ENCODE measurements around the gene DECR2. TPM values are rescaled to one million over a fixed set of nuclear protein-coding genes. Genes with fewer than 3 reads are reported as not detected.

DECR2 gene
- total and polyA plus RNA-seq, 2 experiments from 2014 or later = 54.5 to 80.5 TPM

DNA sequence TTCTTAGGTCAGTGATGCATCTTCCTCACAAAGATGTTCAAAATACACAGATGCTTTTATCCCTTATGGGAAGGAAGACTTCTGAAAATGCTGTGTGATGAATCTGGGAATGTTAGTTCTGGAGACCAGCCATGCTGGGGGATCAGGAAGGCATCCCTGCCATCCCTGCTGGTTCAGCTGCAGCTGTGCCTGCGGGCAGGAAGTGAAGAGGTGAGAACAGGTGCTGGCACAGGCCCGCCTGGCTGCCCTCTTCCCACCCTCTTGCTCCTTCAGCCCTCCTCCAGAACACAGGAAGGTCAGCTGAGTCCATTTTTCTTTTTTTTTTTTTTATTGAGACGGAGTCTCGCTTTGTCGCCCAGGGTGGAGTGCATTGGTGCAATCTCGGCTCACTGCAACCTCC, 38.9 kb downstream of the DECR2 start:
- no peak overlapping the region for H2AFZ ChIP-seq
- TF ChIP-seq EZH2 (IDR thresholded peaks at IDR 0.05; ENCODE audit: borderline replicate concordance) (no peak), EZH2phosphoT487 (IDR thresholded peaks at IDR 0.05; ENCODE audit: low read depth, severe bottlenecking, unreplicated experiment) (no peak)
- TF ChIP-seq, protein P1, sequence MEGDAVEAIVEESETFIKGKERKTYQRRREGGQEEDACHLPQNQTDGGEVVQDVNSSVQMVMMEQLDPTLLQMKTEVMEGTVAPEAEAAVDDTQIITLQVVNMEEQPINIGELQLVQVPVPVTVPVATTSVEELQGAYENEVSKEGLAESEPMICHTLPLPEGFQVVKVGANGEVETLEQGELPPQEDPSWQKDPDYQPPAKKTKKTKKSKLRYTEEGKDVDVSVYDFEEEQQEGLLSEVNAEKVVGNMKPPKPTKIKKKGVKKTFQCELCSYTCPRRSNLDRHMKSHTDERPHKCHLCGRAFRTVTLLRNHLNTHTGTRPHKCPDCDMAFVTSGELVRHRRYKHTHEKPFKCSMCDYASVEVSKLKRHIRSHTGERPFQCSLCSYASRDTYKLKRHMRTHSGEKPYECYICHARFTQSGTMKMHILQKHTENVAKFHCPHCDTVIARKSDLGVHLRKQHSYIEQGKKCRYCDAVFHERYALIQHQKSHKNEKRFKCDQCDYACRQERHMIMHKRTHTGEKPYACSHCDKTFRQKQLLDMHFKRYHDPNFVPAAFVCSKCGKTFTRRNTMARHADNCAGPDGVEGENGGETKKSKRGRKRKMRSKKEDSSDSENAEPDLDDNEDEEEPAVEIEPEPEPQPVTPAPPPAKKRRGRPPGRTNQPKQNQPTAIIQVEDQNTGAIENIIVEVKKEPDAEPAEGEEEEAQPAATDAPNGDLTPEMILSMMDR (IDR thresholded peaks at IDR 0.05; ENCODE audit: poor library complexity) = no peak
- H3K36me3 ChIP-seq (replicated peaks; ENCODE audit: insufficient read depth, low read depth) = no peaks in the 10 kb centered on the region
- no peak overlapping the region for H3K4me3 ChIP-seq
- no peaks in the 10 kb centered on the region for H3K9me3 ChIP-seq (ENCODE audit: low read depth)
- DNase-seq (ENCODE audit: low spot score) = no peak
- peaks cover 36% of the 10 kb centered on the region for H4K20me1 ChIP-seq (ENCODE audit: insufficient read depth, poor library complexity, severe bottlenecking)
- H3K4me1 ChIP-seq (ENCODE audit: insufficient read depth) = peaks cover 12% of the 10 kb centered on the region
- over 99% methylated on average over 6 of the region's 6 CpGs for WGBS (ENCODE audit: low lambda C conversion rate, missing lambda C conversion rate)
- peaks cover 87% of the 10 kb centered on the region for H3K79me2 ChIP-seq
- H3K9me2 ChIP-seq (replicated peaks; ENCODE audit: insufficient read depth) = no peaks in the 10 kb centered on the region
- H3K27ac ChIP-seq = no peak overlapping the region
- no peak overlapping the region for H3K4me2 ChIP-seq
- no peaks in the 10 kb centered on the region for H3K27me3 ChIP-seq

DNA sequence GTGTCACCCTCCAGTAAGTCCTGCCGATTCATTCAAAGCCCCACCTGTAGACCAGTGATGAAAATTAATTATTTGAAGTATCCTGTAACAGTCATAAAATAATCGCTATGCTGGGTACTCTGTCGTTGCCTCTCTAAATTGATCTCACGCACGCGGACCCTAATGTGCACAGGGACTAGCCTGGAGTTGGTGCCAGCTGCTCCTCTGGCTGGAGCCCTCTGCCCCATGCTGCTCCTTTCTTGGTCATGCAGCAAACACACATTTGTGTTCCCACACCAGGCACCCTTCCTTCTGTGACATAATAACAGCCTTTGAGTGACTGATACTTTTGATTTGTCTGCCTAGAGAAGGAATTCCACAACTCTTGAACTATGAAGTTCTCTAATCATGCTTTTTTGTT, 39.8 kb downstream of the DECR2 start:
- no peak for DNase-seq (ENCODE audit: low spot score)
- H4K20me1 ChIP-seq (ENCODE audit: insufficient read depth, poor library complexity, severe bottlenecking) = peaks cover 43% of the 10 kb centered on the region
- H3K27me3 ChIP-seq = no peaks in the 10 kb centered on the region
- no peaks in the 10 kb centered on the region for H3K36me3 ChIP-seq (replicated peaks; ENCODE audit: insufficient read depth, low read depth)
- no peak overlapping the region for H3K4me2 ChIP-seq
- H3K4me3 ChIP-seq = no peak overlapping the region
- no peaks in the 10 kb centered on the region for H3K9me2 ChIP-seq (replicated peaks; ENCODE audit: insufficient read depth)
- WGBS (ENCODE audit: low lambda C conversion rate, missing lambda C conversion rate) = 96% methylated on average over 6 of the region's 6 CpGs
- peaks cover 89% of the 10 kb centered on the region for H3K79me2 ChIP-seq
- H3K27ac ChIP-seq = no peak overlapping the region
- H3K9me3 ChIP-seq (ENCODE audit: low read depth) = no peaks in the 10 kb centered on the region
- TF ChIP-seq, protein P1 (IDR thresholded peaks at IDR 0.05; ENCODE audit: poor library complexity) = no peak
- TF ChIP-seq EZH2 (IDR thresholded peaks at IDR 0.05; ENCODE audit: borderline replicate concordance) (no peak), EZH2phosphoT487 (IDR thresholded peaks at IDR 0.05; ENCODE audit: low read depth, severe bottlenecking, unreplicated experiment) (no peak)
- no peak overlapping the region for H2AFZ ChIP-seq
- H3K4me1 ChIP-seq (ENCODE audit: insufficient read depth) = peaks cover 12% of the 10 kb centered on the region

DNA sequence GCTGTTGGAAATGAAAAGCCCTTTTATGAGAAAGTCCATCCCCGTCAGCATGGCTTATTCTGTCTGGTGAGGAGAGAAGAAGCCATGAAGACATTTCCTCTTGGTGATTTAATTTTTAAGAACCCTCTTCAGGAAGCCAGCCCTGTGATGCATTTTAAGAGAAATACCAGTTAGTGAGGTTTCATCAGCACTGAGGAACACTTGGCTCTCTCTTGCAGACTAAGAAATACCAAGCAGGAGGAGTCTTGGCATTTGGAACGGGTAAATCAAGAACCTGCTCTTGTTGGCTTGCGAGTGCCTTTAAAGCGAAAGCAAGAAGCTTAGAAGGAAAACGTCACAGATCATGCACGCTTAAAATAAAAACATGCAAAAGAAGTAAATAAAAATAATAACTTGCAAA, 41.3 kb downstream of the DECR2 start:
- DNase-seq (ENCODE audit: low spot score) = no peak
- TF ChIP-seq EZH2 (IDR thresholded peaks at IDR 0.05; ENCODE audit: borderline replicate concordance) = no peak
- TF ChIP-seq, protein P1 (IDR thresholded peaks at IDR 0.05; ENCODE audit: poor library complexity) = no peak
- no peak for TF ChIP-seq EZH2phosphoT487 (IDR thresholded peaks at IDR 0.05; ENCODE audit: low read depth, severe bottlenecking, unreplicated experiment)
- Histone ChIP-seq H2AFZ (no peak overlapping the region), H4K20me1 (ENCODE audit: insufficient read depth, poor library complexity, severe bottlenecking) (peaks cover 44% of the 10 kb centered on the region), H3K79me2 (peaks cover 94% of the 10 kb centered on the region), H3K4me3 (no peak overlapping the region), H3K9me3 (ENCODE audit: low read depth) (no peaks in the 10 kb centered on the region), H3K4me1 (ENCODE audit: insufficient read depth) (peaks cover 12% of the 10 kb centered on the region), H3K27me3 (no peaks in the 10 kb centered on the region), H3K27ac (peak overlapping the region; percentile 10), H3K4me2 (peak overlapping the region; percentile 28), H3K36me3 (replicated peaks; ENCODE audit: insufficient read depth, low read depth) (no peaks in the 10 kb centered on the region), H3K9me2 (replicated peaks; ENCODE audit: insufficient read depth) (no peaks in the 10 kb centered on the region)
- 85% methylated on average over 6 of the region's 6 CpGs for WGBS (ENCODE audit: low lambda C conversion rate, missing lambda C conversion rate)

DNA sequence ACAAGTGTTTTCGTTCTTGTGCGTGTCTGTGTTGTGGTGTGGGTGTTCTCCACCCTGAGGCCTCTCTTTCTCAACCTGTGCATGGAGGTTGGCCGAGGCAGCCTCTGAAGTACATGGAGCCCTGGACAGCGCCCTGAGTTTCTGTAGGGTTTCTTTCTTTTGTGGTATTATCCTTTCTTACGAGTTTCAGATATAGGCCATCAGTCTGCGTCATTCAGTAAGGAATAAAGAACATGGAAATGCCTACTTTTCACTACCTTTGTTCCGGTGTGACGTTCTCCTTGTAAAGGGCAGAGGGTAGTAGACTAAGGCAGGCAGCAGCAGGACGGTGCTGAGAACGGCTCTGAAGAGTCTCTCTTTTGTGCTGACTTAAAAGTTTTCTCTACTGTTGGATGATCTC, 42.3 kb downstream of the DECR2 start:
- Histone ChIP-seq H3K79me2 (peaks cover 90% of the 10 kb centered on the region), H3K4me2 (no peak overlapping the region), H3K27ac (no peak overlapping the region), H3K4me3 (no peak overlapping the region), H2AFZ (no peak overlapping the region), H3K9me3 (ENCODE audit: low read depth) (no peaks in the 10 kb centered on the region), H3K27me3 (no peaks in the 10 kb centered on the region), H3K9me2 (replicated peaks; ENCODE audit: insufficient read depth) (no peaks in the 10 kb centered on the region), H3K36me3 (replicated peaks; ENCODE audit: insufficient read depth, low read depth) (no peaks in the 10 kb centered on the region), H4K20me1 (ENCODE audit: insufficient read depth, poor library complexity, severe bottlenecking) (peaks cover 42% of the 10 kb centered on the region), H3K4me1 (ENCODE audit: insufficient read depth) (peaks cover 12% of the 10 kb centered on the region)
- no peak for DNase-seq (ENCODE audit: low spot score)
- 95% methylated on average over 10 of the region's 10 CpGs for WGBS (ENCODE audit: low lambda C conversion rate, missing lambda C conversion rate)
- TF ChIP-seq EZH2phosphoT487 (IDR thresholded peaks at IDR 0.05; ENCODE audit: low read depth, severe bottlenecking, unreplicated experiment) = no peak
- TF ChIP-seq EZH2 (IDR thresholded peaks at IDR 0.05; ENCODE audit: borderline replicate concordance) = no peak
- TF ChIP-seq, protein P1 (IDR thresholded peaks at IDR 0.05; ENCODE audit: poor library complexity) = no peak
